GM23248 (cell line): Measurements from ENCODE around the gene RFPL3.

Source experiments
- EZH2 ChIP-seq: fragments of 200-600 bp; sonication (generic); IDR thresholded peaks from 2 replicates; pipeline ENCODE4 v1.6.1; 2018; ENCODE audit warnings: antibody characterized with exemption, mild to moderate bottlenecking; ENCODE audit not compliant: insufficient read depth, poor library complexity, severe bottlenecking
- EZH2phosphoT487 ChIP-seq: fragments of 200-600 bp; sonication (generic); IDR thresholded peaks from 2 replicates; pipeline ENCODE4 v1.6.1; 2018; ENCODE audit warnings: antibody characterized with exemption, moderate library complexity, mild to moderate bottlenecking, low read depth; ENCODE audit not compliant: insufficient read depth

GRCh38 chr22:32396746-32397145 is 39.1 kb downstream of the RFPL3 start:
- TF ChIP-seq EZH2phosphoT487 (no peak), EZH2 (no peak)
